ENCODE measurements around the gene VCPKMT.
"Not testable (repeated sequence)": the region's sequence is repeated elsewhere in the genome, so short reads cannot be mapped to it uniquely, and the experiment has no call there.

VCPKMT gene

DNA sequence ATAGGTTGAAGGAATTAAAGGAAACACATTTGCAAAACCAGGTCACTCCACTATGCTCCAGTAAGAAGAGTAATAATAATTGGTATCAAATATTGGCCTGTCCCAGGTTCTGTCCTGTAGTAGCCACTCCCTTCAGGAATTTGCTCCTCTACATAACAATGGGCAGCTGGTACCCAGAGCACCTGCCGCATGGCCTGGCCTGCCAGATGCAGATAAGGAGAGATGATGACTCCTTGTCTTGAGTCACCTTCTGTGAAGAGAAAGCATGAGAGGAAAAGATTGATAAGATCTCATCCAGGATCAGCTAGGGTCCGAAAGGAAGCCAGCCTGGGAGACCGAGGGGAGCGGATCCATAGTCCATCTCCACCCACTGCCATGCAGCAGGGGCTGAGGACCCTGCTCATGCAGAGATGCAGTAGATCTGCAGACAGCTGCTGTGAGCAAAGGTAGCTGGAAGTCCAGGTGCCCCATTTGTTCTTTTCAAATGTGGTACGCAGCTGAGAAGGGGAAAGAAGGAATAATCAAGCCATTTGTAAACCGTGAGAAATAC, 24.3 kb downstream of the VCPKMT start:
- DNase-seq (ENCODE audit: low read depth in 2 of 2), result no peak

DNA sequence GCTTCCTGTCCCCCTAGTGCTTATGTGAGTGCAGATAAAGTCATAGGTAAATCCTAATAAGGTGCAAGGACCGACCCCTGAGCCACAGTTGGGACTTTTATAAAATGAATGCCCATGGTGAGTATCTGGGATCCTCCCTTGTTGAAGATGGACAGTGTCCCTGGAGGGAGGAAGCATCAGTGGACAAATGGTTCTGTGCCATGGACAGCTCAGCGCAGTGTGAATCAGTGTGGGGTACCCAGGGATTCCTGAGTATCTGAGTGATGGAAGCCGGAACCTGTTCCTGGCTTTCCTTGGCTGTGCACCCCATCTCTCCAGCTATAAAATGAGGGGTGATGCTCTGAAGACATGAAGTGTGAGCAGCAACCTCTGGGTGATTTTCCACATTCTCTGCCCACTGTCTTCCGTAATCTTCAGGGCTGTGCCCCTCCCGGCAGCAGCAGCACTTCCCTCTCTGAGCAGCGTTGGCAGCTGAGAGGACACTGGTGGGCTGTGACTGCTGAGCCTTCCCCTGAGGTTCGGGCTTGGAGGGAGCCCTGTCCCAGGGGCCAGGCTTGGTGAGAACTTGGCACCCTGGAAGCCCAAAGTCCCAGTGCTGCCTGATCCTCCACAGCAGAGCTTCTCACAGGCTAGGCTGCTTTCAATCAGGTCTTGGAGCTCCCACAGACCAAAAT, 25.0 kb downstream of the VCPKMT start:
- no peak for DNase-seq (ENCODE audit: low read depth in 2 of 2)

DNA sequence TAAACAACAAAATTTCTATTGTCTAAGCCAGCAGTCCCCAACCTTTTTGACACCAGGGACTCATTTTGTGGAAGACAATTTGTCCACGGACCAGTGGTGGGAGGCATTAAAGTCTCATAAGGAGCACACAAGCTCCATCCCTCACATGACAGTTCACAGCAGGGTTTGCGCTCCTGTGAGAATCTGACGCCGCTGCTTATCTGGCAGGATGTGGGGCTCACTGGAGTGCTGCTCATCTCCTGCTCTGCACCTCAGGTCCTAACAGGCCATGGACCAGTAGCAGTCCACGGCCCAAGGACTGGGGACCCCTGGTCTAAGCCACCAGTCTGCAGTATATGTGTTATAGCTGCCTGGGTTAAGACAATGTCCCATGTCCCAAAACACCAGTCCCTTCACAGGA, 27.2 kb downstream of the VCPKMT start:
- no peak for DNase-seq (ENCODE audit: low read depth in 2 of 2)

DNA sequence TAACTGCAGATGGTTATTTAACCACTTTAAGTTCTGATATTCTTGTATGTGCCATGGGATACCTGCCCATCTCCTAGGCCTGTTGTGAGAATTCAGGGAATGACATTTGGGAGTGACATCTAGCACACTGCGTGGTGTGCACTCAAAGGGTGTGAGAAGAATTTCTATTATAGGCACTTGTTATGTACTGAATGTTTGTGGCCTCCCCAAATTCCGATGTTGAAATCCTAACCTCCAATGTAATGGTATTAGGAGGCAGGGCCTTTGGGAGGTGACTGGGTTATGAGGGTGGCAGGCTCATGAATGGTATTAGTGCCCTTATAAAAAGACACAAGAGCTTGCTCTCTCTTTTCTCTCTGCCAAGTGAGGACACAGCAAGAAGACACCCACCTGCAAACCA, 27.6 kb downstream of the VCPKMT start:
- DNase-seq (ENCODE audit: low read depth in 2 of 2), result no peak

DNA sequence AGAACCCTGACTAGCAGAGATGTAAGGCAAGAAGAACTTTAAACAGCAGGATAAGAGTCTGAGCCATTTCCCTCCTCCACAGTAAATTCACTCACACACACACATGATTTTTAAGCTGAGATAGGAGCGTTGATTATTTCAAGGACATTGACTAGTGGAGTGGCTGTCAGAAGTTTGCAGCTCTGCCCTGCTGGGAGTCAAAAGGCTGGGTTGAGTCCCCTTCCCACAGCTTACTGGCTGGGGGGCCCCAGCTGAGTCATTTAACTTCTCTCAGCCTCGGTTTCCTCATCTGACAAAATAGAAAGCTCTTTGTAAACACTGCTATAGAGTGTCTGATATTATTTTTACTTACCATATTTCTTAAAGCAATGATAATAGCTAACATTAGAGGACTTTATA, 28.3 kb downstream of the VCPKMT start:
- no peak for DNase-seq (ENCODE audit: low read depth in 2 of 2)

DNA sequence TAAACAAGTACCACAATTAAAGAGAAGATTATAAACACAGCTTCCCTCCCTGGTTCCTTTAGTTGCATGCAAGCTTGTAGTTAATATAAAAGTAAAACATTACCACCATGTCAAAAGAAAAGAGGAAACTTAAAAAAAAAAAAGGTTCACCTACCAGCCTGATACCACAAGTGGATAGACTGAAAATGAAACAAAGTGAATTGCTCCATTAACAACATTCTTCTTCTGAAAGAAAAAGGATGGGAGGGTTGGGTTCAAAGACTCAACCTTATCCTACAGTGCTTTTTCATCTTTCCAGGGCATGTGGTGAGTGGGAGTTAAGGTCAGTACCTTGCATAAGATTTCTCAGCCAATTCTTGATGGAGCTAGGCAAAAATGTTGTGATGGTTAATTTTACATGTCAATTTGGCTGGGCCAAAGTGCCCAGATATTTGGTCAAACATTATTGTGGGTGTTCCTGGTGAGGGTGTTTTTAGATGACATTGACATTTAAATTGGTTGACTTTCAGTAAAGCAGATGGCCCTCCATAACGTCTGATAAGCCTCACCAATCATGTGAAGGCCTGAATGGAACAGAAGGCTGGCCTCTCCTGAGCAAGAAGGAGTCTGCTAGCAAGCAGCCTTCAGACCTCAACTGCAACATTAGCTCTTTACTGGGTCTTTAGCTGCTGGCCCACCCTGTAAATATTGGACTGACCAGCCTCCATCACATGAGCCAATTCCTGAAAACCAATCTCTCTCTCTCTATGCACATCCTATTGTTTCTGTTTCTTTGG, 28.8 kb downstream of the VCPKMT start:
- no peak for DNase-seq (ENCODE audit: low read depth in 2 of 2)

DNA sequence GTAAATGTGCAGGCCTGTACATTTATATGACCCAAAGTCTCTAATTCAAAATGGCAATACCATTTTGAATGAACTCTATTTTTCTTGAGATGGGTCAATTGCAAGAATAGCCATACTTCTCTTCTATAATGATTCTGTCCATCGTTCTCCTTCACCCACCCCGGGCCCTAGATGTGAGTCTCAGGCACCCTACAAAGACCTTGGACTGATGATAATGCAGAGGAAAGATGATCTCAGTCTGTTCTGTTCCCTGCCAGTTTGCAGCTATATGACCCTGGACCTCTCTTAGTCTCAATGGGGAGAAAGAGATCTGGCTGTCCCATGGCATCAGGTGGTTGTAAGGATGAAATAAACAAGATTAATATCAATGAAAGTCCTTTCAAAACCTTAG, 30.1 kb downstream of the VCPKMT start:
- no peak for DNase-seq (ENCODE audit: low read depth in 2 of 2)

DNA sequence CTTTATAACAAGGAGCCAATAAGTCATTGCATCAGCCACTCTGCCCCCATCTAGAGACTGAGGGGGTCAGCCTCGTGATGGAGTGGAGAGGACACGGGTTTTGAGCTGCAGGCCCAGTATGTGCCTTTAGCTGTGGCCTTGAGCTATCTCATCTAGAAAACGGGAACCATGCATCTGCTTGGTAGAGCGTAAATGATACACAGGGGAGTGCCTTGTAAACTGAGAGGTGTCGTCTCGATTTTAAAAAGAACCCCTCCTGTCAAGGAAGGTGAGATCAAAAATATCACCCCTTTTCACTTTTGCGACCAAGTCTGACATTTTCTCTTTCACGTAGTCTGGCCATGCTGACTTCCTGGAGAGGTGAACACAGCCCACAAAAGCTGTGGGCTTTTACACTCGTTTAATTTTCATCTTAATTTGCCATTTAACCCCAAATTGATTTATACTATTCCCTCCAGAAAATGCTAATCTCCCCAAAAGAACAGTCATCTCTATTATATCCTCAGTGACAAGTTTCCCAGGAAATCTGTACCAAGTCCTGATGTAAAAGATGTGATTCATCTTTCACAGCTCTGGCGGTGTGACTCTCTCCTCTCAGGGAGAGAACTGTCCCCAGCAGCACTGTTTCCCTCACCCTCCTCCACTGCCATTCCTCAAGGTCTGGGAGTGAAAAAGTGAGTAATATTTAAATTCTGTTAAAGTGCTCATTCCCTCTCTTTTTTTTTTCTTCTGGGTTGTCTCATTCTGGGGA, 30.6 kb downstream of the VCPKMT start:
- peak; percentile 10 to 20 for DNase-seq (ENCODE audit: low read depth in 2 of 2)

DNA sequence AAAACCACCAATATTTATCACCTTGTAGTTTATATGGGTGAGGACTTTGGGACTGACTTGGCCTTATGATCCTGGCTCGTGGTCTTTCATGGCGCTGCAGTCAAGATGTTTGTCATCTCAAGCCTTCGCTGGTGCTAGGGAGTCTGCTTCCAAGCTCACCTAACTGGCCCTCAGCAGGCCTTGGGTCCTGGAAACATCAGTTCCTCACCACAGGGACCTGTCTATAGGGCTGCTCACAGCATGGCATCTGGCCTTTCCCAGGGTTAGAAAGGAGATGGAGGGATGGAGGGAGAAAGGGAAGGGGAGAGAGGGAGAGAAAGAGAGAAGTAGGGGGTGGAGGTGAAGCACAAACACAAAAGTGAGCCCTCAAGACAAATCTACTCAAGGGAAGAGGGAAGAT, 31.7 kb downstream of the VCPKMT start:
- no peak for DNase-seq (ENCODE audit: low read depth in 2 of 2)

DNA sequence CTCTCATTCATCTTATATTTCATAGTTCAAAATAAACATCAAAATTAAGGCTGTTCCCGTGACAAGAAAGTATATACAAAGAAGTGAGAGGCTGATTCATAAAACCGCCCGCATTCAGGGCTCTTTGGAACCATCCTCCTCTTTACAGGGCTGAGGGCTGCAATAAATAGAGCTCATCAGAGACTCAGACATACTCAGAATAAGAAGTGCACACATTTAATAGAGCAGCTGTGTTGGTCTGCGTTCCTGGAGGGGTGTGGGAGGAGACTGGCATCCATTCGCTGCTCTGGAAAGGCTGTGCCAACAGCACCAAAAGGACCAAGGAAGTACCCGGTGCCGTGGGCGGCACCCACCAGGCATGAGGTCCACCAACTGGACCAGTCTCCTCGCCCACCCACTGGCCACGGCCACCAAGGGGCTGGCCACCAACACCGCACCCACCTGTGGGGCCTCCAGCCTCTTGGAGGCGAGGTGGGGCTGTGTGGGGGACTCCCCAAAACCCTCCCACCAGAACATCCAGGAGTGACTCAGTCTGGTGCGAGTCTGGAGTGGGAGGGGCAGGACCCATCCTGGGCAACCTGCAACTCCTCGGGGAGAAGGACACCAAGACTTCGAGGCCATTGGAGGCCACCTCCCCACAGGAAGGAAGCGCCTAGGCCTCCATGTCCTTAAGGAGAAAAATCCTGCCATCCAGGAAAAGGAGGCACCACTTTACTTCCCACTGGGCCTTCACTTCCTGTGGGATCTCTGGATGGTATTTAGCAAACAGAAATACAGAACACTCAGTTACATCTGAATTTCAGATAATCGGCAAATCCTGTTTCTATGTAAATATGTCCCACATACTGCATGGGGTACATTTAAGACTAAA, 32.7 kb downstream of the VCPKMT start:
- DNase-seq (ENCODE audit: low read depth in 2 of 2), result no peak

DNA sequence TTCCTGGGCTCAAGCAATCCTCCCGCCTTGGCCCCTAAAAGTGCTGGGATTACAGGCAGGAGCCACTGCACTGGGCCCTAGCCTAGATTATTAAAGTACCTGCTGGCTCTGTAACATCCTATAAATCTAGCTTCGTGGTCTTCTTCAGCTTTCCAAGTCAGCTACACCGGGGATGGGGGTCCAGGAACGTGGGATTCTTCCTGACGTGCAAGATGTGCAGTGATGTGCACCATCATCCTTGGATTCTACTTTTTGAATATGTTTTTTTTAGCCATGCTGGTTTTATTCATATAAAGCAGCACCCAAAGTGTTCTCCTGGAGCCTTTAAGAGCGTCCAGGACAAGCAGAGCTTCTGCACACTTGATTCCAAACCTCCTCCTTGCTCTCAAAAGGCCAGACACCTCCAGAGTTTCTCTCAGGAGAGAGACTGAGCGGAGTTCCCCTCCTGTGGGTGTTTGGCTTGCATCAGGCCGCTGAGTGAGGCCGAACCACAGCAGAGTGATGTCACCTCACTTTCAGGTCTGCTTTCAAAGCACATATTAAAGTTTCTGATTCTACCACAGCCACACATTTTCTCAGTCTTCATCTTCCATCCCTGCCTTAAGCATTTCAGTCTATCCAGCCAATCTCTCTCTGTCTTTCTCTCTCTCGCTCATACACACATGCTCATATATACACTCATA, 33.4 kb downstream of the VCPKMT start:
- no peak for DNase-seq (ENCODE audit: low read depth in 2 of 2)

DNA sequence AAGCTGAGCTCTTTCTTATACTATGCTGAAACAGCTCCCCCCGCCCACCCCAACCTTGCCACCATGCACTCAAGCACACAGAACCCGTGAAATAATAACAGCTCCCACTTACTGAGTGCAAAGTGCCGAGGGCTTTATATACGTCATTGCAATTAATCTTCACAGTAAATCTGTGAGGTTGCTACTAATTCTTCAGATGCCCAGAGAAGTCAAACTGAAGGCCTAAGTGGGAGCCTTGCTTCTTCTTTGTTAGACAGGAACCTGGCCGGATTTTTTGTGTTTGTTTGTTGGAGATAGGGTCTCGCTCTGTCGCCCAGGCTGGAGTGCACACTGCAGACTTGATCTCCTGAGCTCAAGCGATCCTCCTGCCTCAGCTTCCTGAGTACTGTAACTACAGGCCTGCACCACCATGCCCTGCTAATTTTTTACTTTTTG, 34.0 kb downstream of the VCPKMT start:
- DNase-seq (ENCODE audit: low read depth in 2 of 2), result no peak

DNA sequence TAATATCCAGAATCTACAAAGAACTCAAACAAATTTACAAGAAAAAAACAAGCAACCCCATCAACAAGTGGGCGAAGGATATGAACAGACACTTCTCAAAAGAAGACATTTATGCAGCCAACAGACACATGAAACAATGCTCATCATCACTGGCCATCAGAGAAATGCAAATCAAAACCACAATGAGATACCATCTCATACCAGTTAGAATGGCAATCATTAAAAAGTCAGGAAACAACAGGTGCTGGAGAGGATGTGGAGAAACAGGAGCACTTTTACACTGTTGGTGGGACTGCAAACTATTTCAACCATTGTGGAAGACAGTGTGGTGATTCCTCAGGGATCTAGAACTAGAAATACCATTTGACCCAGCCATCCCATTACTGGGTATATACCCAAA, 37.3 kb downstream of the VCPKMT start:
- not testable (repeated sequence) for DNase-seq (ENCODE audit: low read depth in 2 of 2)

DNA sequence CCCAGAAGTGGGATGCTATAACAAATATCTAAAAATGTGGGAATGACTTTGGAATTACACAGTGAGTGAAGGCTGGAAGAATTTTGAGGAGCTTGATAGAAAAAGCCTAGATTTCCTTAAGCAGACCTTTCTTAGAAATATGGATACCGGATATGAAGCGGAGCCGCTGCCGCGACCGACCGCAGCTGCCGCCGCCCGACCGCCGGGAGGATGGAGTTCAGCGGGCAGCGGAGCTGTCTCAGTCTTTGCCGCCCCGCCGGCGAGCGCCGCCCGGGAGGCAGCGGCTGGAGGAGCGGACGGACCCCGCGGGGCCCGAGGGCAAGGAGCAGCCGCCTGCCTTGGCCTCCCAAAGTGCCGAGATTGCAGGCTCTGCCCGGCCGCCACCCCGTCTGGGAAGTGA, 42.7 kb downstream of the VCPKMT start:
- not testable (repeated sequence) for DNase-seq (ENCODE audit: low read depth in 2 of 2)

DNA sequence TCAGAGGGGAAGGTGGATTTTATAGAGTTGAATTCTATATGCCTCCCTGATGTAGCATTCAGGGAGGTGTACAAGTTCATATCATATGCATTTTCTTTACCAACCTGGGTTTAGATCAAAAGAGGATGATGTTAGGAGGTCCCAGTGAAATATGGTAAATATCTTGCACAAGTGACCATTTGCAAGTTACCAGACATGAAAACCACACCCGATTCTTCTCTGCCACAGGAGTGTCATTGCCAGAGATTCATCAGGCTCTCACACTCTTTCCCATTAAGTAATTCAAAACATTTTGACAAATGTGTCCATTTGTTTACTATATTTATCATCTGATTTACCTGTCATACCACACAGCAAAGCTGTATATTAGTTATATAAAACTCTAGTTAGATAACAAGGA, 44.0 kb downstream of the VCPKMT start:
- no peak for DNase-seq (ENCODE audit: low read depth in 2 of 2)

DNA sequence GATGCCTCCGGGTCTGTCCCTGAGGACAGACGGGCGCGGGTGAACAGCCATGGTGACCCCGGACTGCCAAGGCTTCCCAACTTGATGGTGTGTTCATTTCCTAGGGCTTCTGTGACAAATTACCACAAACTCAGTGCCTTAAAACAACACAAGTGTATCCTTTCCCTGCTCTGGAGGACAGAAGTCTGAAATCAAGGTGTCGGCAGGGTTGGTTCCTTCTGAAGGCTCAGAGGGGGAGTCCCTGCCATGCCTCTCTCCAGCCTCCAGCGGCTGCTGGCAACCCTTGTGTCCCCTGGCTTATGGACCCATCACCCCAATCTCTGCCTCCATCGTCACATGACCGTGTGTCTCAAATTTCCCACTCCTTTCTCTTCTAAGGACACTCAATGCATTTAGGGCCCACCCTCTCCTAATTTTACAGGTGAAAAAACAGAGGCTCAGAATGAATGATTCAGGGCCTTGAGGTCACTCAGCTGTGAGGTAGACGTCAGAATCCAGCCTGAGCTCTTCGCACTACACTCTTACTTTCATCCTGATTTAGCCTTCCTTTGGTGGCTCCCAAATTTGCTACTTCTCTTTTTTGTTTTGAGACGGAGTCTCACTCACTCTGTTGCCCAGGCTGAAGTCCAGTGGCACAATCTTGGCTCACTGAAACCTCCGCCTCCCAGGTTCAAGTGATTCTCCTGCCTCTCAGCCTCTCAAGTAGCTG, 45.4 kb downstream of the VCPKMT start:
- DNase-seq (ENCODE audit: low read depth in 2 of 2), result no peak

DNA sequence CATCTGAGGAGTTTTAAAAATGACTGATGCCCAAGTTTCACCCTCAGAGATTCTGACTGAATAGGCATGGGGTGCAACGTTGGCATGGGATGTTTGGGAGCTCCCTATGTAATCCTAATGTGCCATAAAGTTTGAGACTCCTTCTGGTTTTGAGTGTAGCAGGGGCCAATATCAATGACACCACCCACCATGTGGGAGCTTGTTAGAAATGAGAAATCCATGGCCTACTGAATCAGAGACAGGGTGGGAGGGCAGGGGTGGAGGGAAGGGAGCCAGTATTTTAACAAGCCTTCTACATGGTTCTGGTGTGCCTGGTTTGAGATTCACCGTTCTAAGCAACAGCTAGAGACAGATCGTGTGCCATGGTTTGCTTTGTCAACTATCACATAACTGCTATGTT, 46.1 kb downstream of the VCPKMT start:
- DNase-seq (ENCODE audit: low read depth in 2 of 2), result no peak

DNA sequence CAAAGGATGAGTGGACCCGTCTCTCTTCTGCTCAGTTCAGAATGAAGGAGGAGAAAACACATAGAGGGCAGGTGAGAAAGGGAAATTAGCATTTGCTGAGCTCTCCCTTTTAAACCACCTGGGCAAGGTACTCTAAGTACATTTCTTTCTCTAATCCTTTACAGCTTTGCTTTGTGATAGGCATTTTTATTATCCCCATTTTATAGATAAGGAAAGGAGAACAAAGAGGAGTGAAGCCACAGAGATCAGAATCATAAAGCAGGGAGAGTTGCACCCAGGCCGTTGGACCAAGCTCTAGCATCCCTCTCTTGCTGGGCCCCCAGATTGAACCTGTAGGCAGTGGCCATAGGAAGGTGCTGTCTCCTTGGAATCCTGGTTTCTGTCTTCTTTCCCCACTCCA, 47.0 kb downstream of the VCPKMT start:
- DNase-seq (ENCODE audit: low read depth in 2 of 2), result no peak

DNA sequence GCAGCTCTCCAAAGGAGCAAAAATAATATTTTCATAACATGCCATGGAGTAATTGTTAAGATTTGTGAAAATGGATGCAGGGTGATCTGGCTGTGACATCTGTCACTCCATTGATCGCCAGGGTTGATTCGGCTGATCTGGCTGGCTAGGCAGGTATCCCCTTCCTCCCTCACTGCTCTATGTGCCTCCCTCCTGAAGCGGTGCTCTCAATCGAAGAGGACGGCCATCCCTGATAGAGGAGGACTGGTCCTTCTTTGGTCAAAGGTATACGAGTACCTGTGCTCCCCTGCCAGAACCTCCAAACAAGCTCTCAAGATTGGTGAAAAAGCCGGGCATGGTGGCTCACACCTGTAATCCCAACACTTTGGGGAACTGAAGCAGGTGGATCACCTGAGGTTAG, 47.9 kb downstream of the VCPKMT start:
- no peak for DNase-seq (ENCODE audit: low read depth in 2 of 2)
